NCI-H1694 (cell line): ENCODE measurements around the gene MCCC1.
"Not testable (repeated sequence)": the region's sequence is repeated elsewhere in the genome, so short reads cannot be mapped to it uniquely, and the experiment has no call there.

Experiments used
- DNase-seq: peaks from one replicate; lab custom pipeline; 2025; lab: John Stamatoyannopoulos, UW

Gene MCCC1

DNA sequence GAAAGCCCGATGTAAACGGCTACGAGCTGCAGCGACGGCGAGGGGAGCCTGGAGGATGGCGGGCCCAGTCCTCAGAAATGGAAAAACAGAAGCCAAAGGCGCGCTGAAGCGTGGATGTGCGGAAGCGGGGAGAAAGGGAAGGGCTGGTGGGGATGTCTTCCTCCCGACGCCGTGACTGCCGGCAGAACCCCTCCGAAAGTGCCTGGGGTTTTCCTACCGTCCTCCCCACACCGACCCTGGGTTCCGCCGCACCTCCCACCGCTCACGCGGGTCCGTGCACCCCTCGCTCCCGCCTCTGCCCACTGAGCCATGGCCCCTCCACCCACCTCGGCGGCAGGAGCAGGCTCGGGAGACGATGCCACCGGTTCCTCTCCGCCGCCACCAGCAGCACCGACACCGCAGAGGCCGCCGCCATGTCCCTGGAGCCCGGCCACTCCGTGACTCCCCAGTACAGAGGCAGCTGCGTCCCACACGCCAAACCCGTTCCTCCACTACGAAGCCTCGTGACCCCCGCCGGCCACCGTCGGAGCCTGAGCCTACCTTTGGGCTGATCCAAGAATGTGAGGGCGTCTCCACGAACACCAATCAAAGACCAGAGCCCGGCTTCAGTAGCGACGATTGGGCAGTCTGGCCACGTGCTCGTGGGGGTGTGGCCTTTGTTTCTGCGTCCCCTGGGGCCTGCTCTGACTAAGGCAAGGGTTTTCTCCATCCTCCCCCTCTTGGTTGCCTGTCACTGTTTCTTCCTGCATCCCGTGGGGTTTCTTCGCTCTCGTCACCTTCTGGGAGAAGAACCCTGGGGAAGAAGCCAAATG, at the start of gene MCCC1:
TSS of gene MCCC1 (minus strand) at position 471 of the 812 bp plus-strand sequence. CDS start at position 415, 56 bp downstream.
- DNase-seq: peak; percentile 96

DNA sequence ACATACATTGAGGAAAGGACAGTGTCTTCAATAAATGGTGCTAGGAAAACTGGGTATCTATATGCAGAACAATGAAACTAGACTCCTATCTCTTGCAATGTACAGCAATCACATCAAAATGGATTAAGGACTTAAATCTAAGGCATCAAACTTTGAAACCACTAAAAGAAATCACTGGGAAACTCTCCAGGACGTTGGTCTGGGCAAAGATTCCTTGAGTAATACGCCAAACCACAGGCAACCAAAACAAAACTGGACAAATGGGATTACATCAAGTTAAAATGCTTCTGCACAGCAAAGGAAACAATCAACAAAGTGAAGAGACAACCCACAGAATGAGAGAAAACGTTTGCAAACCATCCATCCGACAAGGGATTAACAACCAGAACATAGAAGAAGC, 48.8 kb upstream of the MCCC1 start:
- DNase-seq: no peak

DNA sequence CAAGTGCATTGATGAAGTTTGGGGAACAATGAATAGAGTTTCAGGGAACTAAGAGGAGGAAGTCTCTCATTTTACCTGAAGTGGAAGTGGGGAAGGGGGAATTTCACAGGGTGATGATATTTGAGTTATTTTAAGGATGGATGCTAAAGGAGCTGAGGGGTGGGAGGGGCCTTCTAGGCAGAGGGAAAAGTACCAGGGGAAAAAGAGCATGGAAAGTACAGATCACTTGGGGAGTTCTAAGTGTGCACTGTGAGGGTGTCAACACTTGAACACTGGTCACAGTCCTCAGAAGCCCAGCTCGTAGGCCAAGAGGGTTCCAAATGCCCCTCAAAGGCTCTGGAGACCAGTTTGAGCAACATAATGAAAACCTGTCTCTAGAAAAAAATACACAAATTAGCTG, 45.1 kb upstream of the MCCC1 start:
- no peak for DNase-seq

DNA sequence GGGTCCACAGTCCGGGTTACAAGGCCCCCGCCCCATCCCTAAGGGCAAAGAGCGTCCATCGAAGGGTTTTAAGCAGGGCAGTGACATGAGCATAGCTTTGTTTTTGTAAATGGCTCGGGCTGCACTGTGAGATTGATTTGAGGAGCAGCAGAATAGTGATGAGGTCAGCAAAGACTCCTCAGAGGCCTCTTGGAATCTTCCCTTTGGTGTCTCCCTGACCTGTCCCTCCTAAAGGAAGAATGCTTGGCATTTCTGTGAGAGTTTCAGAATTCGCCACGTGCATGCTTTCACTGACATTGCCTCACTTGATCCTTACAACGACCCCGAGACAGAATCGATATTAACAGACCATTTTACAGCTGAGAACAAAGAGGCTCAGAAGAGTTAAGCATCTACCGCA, 42.9 kb upstream of the MCCC1 start:
- DNase-seq: no peak

DNA sequence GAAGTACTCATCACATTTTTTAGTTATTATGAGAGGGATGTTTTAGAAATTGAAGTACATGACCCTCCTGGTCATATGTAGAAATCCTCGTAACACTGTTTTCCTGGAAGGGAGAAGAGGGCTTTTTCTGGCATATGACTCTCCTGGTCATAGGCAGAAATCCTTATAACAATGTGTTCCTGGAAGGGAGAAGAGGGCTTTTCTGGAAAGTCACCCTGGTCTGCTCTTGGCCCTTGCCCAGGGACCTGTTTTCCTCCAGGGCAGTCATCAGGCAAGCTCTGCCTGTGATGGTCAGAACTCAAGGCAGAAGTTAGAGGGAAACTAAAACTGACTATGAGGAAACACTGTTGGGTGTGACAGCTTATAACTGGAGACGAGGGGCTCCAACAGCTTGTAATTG, 35.5 kb upstream of the MCCC1 start:
- no peak for DNase-seq

DNA sequence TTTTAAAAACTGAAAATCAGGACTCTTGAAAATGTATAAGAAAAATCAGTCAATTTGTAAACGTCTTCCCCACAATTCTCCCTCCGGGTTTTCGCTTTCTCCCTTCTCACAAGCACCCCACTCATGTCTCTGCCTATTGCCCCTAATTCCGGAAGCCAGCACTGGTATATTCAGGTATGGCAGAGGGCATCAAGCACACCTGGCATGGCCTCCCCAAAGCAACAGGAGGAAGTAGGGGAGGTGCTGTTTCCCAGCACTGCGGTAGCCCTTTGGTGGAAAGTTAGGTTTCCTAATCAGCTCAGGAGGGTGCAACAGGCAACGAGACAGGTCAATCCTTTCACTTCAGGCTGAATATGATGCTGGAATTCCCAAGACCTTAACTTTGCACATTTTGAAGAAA, 33.1 kb upstream of the MCCC1 start:
- no peak for DNase-seq

DNA sequence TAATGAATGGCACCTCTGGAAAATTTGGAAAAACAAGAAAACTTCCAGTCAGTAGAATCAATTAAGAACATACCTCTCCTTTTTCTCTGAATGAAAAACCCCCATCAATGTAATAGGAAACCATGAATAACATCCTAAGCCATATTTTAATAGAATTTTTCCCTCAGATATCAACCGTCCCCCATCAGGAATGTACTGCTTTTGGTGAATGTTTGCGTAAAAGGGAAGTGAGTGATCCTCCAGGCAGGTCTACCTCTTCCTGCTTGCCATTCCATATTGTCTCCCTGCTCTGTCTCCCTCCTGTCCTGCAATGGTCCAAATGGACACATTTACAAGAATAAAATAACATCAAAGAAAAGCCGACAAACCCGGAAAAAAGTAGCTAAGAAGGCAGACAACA, 32.4 kb upstream of the MCCC1 start:
- DNase-seq: no peak

DNA sequence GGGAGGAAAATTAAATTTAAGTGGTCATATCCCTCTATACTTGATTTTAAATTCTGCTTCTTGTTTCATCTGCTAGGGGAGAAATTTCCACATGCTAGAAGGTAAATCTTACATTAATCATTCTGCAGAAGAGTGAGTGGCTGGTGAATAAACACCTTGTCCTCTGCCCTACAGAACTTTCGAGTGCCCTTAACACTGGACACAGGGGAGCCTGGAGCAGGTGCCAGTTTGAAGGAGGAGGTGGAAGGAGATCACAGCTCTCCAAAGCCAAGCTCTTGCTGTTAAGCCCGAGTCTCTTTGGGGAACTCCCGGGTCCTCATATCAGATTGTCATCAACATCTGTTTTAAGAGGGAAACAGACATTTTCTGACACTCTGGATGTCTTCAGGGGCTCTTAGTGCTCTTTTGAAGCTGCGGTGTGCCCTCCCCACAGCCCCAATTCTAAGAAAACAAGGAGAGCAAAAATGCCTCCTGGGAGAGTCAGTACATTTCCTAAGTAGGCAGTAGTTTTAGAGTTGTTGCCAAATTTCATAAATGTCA, 32.0 kb upstream of the MCCC1 start:
- DNase-seq: no peak

DNA sequence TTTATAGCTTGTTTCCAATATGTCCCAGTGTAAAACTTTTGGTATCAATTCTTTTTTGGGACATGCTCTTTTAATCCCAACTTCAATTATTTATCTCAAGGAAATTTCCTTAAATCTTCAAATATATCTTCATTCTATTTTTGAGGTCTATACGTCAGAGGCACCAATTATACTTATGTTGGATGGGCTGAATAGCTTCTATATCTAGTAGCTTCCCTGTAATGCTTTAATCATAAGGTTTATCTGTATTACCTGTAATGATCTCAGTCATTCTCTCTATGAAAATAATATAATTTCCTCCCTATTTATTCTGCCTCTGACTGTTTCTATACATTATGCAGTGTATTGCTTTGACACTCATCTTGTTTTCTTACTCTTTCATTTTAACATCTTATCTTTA, 29.9 kb upstream of the MCCC1 start:
- no peak for DNase-seq

DNA sequence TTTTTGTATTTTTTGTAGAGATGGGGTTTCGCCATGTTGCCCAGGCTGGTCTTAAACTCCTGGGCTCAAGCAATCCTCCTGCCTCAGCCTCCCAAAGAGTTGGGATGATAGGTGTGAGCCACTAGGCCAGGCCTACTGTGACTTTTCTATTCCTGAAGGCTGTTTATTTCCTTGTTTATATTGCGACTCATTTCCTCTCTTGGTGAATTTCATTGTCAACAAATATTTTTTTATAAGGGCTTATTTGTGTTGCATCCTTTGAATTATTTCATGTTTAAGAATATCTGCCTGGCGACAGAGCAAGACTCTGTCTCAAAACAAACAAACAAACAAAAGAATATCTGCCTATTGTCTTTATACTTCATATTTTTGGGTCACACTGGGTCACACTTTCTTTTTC, 29.4 kb upstream of the MCCC1 start:
- DNase-seq: no peak

DNA sequence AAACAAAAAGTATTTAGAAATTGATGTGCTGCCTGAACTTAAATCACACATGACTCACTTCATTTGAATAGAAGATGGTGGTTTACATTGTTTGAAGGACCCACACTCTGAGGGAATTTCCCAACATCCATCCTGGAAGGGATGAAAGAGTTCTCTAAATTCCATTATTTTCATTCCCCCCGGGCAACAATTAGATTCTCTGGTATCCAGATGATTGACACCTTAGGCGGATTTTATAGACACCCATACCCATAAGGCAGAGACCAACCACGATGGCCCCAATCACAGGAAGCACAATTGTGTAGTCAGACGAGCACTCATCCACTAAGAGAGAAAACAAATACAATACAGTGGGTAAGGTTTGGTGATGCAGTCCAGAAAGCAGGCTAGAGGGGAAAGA, 24.6 kb upstream of the MCCC1 start:
- DNase-seq: no peak

DNA sequence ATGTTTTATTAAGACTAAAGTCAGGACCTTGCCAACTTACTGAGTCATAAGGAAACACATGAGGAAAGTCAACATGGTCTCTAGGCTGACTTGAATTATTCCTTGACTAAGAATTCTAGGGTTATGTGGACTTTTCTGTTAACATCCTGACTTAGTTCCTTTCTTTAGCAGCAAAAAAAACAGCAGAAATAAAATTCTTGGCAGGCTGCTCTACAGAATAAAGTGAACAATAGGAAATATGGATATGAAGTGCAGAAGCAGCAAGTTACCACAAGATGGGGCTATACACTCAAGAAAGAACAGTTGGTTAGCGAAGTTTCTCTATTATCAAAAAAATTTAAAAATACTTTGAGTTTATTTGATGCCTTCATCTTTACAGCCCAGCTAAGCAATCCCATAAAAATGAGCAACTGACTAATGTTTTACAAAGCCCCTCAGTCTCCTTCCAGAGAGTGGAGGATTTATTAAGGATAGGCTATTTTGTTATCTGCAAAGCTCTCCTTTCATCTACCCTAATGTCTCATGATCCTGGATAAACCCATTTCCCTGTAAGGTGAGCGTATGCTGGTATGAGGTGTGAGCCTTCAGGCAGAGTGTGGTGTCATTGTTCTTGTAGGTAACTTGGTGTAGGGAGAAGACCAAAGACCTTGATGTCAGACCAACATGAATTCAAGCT, 23.1 kb upstream of the MCCC1 start:
- DNase-seq: peak; percentile 55

DNA sequence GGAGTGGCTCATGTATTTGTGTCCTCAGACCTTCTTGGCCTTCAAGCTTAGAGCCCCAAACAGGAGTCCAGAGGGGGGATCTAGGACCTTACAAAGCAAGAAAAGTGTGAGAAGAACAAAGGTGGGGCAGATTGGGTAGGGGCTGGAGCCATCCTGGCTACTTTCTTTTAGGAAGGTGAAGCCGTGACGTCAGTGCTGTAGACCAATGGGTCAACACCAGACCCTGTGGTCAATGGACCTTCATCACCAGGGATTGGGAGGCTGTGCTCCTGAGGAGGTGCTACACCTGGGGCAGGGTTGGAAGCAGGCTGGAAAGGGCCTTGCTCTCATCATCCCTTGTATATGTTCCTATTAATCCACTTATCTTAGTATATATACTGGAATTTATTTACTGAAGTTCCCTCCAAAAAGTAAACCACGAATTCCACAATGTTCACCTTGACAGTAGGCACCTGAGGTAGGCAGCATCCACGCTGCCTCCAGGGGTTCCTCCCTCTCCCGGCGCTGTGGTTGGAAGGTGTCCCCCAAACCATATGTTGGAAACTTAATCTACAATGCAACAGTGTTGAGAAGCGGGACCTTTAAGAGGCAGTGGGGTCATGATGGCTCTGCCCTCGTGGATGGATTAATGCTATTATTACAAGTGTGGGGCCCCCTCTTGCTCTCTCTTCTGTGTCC, 21.4 kb upstream of the MCCC1 start:
- no peak for DNase-seq

DNA sequence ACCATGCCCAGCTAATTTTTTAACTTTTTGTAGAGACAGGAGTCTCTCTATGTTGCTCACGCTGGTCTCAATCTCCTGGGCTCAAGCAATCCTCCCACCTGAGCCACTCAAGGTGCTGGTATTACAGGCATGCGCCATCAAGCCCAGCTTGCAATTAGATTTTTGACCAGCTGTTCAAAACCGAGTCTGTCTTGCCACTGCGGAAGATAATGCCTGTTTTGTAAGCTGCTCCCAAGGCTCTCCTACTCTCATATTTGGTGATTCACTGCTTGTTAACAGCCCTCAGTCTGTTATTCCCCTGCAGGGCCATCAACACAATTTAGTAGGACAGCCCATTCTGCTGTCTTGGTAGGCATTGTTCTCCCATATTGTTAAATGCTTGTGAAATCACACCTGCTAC, 17.8 kb upstream of the MCCC1 start:
- DNase-seq: no peak

DNA sequence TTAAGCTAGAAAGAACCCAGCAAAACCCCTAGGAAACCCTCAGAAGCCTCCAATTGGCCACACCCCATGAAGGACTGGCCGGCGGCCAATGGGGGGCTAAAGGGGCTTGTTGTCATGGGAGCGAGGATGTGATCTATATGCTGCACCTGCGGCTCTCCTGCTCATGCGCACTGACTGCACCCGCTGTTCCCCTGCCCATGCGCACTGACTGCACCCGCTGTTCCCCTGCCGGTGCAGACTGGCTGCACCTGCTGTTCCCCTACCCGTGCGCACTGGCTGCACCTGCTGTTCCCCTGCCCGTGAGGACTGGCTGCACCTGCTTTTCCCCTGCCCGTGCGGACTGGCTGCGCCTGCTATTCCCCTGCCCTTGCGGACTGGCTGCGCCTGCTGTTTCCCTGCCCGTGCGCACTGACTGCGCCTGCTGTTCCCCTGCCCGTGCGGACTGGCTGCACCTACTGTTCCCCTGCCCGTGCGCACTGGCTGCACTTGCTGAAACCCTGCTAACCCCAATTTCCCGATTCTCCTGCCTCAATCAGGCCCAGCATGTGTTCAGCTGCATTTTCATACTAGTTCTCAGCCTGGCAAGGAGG, 16.8 kb upstream of the MCCC1 start:
- peak; percentile 89 for DNase-seq

DNA sequence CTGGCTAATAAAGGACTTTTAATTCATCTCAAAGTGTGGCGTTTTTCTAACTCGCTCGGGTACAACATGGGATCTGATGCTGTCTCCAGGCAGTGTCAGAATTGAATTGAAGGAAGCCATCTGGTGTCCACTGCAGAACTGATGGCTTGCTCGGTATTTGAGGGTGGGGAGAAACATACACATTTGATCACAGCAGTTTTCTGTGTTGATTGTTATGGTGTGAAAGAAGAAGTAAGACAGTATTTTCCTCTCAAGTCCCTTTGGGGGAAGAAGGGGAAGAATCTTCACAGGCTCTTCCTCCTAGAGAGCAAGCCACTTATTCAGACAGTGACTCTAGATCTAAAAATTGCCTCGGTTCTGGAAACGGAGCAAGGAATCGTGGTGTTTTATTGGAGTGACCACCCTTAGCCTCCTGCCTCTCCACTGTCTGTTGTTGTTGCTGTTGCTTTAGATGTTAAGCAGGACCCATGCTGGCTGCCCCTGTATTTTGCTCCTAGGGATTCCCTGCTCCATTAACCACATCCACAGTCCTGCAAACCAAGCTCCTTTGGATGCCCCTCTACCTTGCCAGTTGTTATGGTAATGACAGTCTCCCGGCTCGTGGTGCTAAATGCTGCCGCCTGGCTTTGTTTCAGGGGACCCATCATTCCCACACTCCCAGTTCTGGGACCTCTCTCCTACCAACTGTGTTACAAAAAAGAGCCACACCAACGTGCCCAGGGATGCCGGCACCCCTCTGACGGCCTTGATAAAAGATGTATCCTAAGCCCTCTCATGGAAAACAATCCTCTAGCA, 15.3 kb upstream of the MCCC1 start:
- DNase-seq: no peak

DNA sequence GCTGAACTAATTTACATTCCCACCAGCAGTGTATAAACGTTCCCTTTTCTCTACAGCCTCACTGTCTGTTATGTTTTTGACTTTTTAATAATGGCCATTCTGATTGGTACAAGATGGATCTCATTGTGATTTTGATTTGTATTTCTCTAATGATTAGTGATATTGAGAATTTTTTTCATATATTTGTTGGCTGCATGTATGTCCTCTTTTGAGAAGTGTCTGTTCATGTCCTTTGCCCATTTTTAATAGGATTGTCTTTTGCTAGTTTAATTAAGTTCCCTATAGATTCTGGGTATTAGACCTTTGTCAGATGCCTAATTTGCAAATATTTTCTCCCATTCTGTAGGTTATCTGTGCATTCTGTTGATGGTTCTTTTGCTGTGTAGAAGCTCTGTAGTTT, 10.6 kb upstream of the MCCC1 start:
- not testable (repeated sequence) for DNase-seq

DNA sequence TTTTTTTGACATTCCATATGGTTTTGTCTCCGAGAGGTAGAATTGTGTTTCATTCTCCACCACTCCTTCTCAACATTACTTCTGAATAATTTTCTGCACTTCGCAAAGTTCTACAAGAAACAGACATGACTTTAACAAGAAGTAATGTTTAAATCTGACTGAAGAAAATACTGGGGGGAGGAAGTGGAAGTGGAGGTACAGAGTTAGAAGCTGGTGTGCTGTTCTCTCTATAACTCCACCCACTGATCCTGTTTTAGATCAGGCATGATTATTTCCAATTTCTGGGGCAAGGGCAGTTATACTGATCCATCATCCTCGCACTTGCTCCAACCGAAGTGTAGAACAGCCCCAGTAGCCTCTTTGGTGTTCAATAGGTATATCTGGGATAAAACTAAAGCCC, 9.2 kb upstream of the MCCC1 start:
- DNase-seq: no peak

DNA sequence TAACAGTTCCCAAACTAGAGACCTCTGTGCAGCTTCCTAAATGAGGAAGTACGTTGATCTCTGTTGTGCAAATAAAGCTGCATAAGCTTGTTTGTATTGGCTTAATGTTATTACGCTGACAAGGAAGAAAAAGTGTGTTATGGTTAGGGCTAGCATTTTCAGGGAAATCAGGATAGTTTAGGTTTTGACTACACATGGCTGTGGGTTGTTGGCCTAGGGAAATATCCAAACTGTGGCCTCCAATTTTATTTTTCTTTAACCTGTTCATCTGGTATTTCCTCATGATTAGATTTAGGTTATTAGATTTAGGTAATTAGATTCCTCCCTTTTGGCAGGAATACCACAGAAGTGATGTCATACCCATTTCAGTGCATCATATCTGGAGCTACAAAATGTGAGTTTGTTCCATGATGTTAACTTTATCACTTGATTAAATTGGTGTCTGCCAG, 8.7 kb upstream of the MCCC1 start:
- DNase-seq: no peak

DNA sequence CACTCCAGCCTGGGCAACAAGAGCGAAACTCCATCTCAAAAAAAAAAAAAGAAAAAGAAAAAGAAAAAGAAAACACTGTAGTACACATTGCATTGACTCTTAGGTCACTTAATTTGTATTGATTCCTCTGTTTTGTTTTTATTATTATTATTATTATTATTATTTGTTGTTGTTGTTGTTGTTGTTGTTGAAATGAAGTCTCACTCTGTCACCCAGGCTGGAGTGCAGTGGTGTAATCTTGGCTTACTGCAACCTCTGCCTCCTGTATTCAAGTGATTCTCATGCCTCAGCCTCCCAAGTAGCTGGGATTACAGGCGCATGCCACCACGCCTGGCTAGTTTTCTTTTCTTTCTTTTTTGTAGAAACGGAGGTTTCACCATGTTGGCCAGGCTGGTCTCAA, 8.1 kb upstream of the MCCC1 start:
- not testable (repeated sequence) for DNase-seq

DNA sequence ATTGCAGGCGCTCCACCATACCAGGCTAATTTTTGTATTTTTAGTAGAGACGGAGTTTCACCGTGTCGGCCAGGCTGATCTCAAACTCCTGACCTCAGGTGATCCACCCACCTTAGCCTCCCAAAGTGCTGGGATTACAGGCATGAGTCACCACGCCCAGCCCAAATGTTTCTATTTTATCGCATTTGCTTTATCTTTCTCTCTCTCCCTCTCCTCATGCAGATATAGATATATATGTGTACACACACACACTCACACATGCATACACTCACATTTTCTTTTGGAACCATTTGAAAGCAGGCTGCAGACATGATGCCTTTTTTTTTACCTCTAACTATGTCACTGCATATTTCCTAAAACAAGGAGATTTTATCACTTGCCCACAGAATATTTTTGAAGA, 7.3 kb upstream of the MCCC1 start:
- DNase-seq: no peak

DNA sequence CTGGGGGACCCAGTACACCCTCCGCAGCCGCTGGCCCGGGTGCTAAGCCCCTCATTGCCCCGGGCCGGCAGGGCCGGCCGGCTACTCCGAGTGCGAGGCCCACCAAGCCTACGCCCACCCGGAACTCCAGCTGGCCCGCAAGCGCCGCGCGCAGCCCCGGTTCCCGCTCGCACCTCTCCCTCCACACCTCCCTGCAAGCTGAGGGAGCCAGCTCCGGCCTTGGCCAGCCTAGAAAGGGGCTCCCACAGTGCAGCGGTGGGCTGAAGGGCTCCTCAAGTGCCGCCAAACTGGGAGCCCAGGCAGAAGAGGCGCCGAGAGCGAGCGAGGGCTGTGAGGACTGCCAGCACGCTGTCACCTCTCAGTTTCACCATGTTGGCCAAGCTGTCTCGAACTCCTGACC, 4.7 kb upstream of the MCCC1 start:
- DNase-seq: not testable (repeated sequence)
